CD4-positive, alpha-beta T cell treated with Interleukin-17A for 1 hour (primary cell): Measurements from ENCODE around the gene PRSS35.
"Not testable (repeated sequence)": the region's sequence is repeated elsewhere in the genome, so short reads cannot be mapped to it uniquely, and the experiment has no call there.

Experiments
- DNase-seq: peaks from one replicate; pipeline ENCODE4 v3.0.0-alpha.2; 2020

The PRSS35 gene

GRCh38 chr6:83511901-83512681 is at the start of gene PRSS35:
Gene PRSS35, plus strand, starts transcription at chr6:83512534. Its CDS starts 10,908 bp downstream, at chr6:83523442.
- DNase-seq: peak; percentile 5

- no peak for DNase-seq
These were observed 48.4 kb upstream of the PRSS35 start for GRCh38 chr6:83463886-83464285.

GRCh38 chr6:83464381-83465140 is 47.8 kb upstream of the PRSS35 start:
- DNase-seq: no peak

GRCh38 chr6:83466328-83466727 is 46.0 kb upstream of the PRSS35 start:
- no peak for DNase-seq

GRCh38 chr6:83467620-83468036 is 44.7 kb upstream of the PRSS35 start:
- peak; percentile 15 for DNase-seq

- DNase-seq: no peak
These were observed 42.3 kb upstream of the PRSS35 start for GRCh38 chr6:83470001-83470400.

GRCh38 chr6:83470587-83470986 is 41.7 kb upstream of the PRSS35 start:
- no peak for DNase-seq

GRCh38 chr6:83472767-83473166 is 39.6 kb upstream of the PRSS35 start:
- DNase-seq: no peak

- no peak for DNase-seq
These were observed 38.0 kb upstream of the PRSS35 start for GRCh38 chr6:83474309-83474708.

- no peak for DNase-seq
These were observed 35.4 kb upstream of the PRSS35 start for GRCh38 chr6:83476971-83477370.

GRCh38 chr6:83479389-83479788 is 32.9 kb upstream of the PRSS35 start:
- no peak for DNase-seq

GRCh38 chr6:83480470-83480869 is 31.9 kb upstream of the PRSS35 start:
- DNase-seq: no peak

GRCh38 chr6:83481938-83482337 is 30.4 kb upstream of the PRSS35 start:
- DNase-seq: not testable (repeated sequence)

GRCh38 chr6:83488448-83488847 is 23.9 kb upstream of the PRSS35 start:
- DNase-seq: no peak

- DNase-seq: no peak
These were observed 23.5 kb upstream of the PRSS35 start for GRCh38 chr6:83488861-83489260.

GRCh38 chr6:83490217-83490807 is 22.0 kb upstream of the PRSS35 start:
- no peak for DNase-seq

GRCh38 chr6:83505356-83505755 is 7.0 kb upstream of the PRSS35 start:
- DNase-seq: no peak

GRCh38 chr6:83509441-83509840 is 2.9 kb upstream of the PRSS35 start:
- DNase-seq: no peak

GRCh38 chr6:83510791-83511190 is 1.5 kb upstream of the PRSS35 start:
- no peak for DNase-seq

- DNase-seq: no peak
These were observed 1.1 kb upstream of the PRSS35 start for GRCh38 chr6:83511266-83511665.

- DNase-seq: no peak
These were observed 2.1 kb downstream of the PRSS35 start for GRCh38 chr6:83514466-83514865.

- DNase-seq: peak; percentile 51
These were observed 2.6 kb downstream of the PRSS35 start for GRCh38 chr6:83514866-83515466.

- DNase-seq: no peak
These were observed 5.2 kb downstream of the PRSS35 start for GRCh38 chr6:83517500-83517899.
